Activated CD8-positive, alpha-beta memory T cell treated with anti-CD3 and anti-CD28 coated beads, Interleukin-2, amount 50 U/mL, for 24 hours (primary cell): Measurements from ENCODE around the gene TMEM178B.
"Not testable (repeated sequence)": the region's sequence is repeated elsewhere in the genome, so short reads cannot be mapped to it uniquely, and the experiment has no call there.

Source experiments
- DNase-seq: peaks from one replicate; pipeline ENCODE4 v3.0.0-alpha.2; 2020; ENCODE audit errors: extremely low read depth

Gene TMEM178B

DNA sequence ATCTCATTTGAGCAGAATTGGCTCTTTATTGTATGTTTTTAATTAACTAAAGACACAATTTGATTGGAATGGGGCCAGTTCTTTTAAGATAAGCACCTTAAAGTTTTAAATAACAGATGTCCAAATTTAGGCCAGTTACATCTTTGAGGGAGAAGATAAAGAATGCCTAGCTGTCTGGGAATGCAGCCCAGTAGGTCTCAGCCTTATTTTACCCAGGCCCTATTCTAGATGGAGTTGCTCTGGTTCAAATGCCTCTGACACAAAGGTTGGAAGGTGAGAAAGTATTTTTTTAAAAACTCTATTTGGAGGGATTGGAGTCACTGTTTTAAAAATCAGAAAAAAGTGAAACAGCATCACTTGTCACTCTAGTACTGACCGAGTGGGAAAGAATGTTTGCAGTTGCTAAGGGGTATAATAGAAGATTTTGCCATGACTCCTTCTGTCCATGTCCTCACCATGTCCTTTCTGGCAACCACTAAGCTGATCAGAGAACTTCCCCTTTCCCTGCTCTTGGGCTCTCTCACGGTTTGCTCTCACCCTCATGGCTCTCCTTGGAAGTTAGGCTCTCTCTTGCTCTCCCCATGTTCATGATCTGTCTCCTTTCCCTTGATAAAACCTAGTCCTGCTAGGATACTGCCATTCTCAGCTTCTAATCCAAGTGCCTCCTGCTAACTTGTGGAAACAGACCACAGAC is 239.1 kb downstream of the TMEM178B start:
- no peak for DNase-seq

DNA sequence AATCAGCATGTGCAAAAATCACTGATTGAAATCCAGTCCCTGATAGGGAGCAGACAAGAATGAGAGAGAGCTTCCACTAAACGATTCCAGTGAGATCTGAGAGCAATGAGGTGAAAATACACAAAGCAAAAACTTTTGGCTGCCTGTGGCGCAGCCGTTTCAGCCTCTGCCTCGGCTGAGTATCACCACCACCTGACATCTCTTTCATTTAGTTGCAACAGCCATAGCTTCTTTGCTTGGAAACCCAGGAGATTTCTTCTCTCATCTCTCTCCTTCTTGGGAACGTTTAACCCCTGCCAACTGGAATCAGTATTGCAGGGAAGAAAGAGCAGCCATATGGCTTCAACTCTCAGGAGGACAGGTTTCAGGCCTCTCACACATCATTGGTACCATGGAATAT is 240.0 kb downstream of the TMEM178B start:
- no peak for DNase-seq

DNA sequence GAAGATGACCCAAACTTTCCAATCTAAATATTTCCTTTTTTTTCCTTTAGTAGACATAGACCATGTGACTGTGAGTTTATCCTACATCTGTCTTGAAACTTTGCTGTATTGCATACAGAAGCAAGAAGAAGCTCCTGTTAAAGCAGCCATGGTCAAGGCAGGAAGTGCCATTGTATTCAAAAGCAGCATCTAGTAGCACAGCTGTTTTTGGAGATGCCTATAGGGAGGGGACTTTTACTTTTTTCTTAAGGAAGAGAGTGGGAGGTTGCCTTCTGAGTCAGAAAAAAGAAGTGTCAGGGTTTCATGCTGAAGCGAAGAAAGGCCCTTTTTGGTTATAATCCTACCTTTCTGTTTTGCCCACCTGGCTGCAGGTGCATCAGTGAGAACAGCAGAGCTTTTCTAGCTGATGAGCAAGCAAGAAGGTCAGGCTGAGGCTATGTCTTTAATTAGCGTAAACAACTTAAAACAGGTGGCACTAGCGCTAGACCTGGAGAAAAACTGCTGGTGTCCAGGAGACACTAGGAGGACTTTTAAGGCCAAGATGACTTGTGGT is 243.2 kb downstream of the TMEM178B start:
- DNase-seq = no peak

DNA sequence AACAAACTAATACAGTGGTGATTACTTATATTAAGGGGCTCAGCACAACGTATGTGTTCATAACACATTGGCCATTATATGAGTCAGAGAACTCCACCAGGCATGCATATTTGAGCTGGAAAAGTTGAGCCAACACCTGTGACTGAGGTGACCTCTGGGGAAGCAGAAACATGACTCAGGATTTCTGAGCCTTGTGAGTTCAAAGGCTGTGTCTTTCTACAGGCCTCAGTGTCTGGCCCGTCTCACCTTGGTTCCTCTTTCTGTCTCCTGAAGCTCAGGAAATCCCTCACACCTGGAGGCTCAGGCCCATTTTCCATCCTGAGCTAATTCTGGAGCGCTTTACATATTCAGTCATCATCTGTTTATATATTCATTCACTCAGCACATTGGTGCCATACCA is 246.4 kb downstream of the TMEM178B start:
- no peak for DNase-seq

DNA sequence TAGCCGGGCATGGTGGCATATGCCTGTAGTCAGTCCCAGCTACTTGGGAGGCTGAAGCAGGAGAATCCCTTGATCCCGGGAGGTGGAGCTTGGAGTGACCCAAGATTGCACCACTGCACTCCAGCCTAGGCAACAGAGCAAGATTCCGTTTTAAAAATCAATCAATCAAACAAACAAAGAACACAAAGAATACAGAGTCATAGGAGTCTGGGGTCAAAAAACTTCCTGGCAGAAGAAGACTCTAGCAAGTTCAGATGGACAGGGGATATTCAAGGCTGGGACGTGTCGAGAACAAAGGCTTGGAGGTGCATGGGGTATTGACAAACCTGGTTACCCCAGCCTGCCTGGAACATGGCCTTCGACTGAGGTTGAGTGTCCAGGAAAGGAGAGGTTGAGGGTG is 248.5 kb downstream of the TMEM178B start:
- no peak for DNase-seq

DNA sequence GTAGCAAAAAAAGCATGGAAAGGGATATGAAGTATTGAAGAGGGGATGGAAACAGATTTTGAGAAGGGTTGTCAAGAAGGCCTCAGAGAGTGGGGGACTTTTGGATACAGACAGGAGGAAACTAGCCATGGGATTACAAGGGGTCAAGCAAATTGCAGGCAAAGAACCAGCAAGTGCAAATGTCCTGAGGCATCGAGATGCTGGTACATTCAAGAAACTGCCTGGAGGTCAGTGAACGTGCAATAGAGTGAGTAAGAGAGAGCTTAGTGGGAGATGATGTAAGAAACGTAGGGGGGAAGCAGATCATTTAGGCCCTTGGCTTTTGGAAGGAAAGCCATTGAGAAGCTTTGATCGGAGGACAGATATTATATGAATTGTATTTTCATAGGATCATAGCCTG is 250.0 kb downstream of the TMEM178B start:
- no peak for DNase-seq

DNA sequence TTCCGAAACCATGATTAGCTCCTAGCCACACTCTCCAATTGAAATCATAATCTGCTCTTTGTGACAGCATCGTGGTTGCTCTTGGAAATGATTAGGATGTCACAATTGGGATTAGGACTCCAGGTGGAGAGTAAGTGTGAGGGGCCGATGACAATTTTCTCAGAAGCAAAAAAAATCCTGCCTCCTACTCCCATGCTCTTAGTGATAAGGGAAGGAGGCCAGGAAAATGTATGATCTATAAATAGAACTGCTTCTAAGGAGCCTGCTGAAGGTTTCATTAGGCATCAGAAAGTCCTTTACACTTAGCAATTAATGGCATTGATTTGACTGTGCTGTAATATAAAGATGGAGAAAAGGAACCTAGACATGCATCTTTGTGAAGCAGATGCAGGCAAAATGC is 251.0 kb downstream of the TMEM178B start:
- no peak for DNase-seq

DNA sequence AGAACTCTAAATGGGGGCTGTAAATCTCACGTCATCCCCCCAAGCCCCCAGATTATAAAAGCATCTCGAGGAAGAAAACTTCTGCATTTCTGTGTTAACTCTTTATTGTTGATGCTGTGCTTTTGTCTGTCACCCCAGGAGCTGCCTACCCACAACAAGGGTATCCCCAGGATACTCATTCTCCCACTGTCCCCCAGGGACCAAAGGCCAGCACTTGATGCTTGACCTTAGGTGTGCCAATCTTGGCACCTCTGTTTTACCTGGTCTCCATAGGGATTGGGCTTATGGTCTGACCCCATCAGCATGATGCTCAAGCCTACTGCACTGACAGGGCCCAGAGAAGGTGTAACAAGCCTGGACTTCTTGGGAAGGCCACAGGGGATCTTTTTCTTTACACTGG is 251.4 kb downstream of the TMEM178B start:
- DNase-seq = no peak

DNA sequence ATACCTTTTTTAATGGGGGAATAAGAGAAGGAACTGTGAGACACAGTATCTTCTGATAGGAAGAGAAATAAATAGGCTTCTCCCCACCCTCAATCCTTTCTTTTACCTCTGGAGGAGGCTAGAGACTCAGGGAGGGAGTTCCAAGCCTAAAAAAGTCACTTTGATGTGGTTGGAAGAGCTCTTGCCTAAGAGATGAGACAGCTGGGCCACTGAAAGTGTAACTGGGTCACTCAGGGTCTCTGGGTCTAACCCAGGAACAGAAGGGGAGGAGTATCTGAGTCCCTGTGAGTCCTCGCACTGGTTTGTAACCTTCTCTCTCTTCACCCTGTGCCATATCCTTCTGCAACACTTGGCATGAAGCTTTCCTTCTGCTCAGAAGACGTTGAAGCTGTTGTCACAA is 254.4 kb downstream of the TMEM178B start:
- no peak for DNase-seq

DNA sequence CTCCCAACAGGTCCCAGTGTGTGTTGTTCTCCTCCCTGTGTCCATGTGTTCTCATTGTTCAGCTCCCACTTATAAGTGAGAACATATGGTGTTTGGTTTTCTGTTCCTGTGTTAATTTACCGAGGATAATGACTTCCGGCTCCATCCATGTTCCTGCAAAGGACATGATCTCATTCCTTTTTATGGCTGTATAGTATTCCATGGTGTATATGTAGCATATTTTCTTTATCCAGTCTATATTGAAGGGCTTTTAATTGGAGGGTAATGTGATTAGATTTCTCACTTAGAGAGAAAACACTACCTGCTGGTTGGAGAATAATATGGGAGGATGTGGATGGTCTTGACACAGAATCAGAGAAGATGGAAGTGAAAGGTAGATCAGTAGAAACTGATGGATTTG is 256.4 kb downstream of the TMEM178B start:
- DNase-seq = not testable (repeated sequence)

DNA sequence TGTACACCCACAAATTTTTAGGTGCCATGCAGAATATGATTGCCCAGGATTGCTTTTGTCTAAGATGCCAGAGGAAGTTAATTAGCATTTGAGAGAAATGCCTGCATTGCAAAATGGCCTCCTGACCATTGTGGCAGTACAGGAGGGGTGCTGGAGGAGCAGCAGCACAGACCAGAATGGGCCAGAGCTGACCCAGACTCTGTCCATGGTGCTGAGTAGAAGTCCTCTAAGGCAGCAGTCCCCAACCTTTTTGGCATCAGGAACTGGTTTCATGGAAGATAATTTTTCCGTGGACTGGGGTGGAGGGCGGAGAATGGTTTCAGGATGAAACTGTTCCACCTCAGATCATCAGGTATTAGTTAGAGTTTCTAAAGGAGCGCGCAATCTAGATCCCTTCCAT is 259.6 kb downstream of the TMEM178B start:
- DNase-seq = no peak

DNA sequence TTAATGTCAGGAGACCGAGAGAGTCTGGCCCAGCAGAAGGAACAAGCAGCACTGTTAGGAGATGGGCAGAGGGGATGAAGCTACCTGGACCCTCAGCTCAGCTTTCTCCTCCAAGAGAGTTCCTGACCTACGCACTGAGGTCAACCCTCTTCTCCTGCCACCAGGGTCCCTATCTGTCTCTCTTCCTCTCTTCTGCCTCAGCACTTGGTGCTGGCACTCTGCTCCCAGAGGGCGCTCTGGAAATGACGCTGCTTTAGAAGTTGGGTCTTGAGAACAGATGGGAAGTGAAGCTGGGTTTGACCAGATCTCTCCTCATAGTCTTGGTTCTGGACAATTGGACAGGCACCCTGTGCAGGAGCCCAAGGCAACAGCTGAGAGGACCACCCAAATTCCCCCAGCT is 261.3 kb downstream of the TMEM178B start:
- no peak for DNase-seq

DNA sequence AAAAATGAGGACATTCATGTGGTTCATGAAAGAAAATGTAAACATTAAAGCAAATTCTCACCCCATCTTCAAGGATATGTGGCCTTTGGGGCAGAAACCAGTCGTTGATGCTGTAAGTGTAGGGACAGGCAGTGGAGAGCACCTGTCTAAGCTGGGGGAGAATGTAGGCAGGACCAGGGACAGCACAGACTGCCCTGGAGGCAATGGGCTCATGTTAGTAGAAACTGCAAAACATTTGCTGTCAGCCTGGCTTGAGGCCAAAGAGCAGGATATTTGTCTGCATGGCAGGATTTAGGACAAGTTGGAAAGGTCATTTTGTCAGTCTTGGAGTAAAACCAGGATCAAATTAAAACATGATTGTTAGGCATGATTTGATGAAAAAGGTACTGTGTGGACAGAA is 265.7 kb downstream of the TMEM178B start:
- no peak for DNase-seq

DNA sequence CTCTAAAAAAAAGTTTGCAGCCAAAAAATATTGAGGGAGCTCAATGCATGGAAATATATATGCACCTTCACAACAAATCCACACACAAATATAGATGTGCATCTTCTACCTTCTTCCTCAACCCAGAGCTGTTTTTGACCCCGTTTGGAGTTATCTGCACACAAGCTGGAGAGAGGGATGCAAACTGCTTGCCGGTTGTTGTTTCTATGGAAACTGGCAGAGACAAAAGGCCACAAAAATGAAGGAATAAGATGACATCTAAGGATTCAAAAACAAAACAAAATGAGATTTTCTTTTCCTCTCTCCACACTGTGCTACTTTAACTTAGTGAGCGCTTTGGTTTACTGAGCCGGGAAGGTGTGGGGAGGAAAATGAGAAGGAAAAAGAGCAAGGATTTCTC is 267.1 kb downstream of the TMEM178B start:
- no peak for DNase-seq

DNA sequence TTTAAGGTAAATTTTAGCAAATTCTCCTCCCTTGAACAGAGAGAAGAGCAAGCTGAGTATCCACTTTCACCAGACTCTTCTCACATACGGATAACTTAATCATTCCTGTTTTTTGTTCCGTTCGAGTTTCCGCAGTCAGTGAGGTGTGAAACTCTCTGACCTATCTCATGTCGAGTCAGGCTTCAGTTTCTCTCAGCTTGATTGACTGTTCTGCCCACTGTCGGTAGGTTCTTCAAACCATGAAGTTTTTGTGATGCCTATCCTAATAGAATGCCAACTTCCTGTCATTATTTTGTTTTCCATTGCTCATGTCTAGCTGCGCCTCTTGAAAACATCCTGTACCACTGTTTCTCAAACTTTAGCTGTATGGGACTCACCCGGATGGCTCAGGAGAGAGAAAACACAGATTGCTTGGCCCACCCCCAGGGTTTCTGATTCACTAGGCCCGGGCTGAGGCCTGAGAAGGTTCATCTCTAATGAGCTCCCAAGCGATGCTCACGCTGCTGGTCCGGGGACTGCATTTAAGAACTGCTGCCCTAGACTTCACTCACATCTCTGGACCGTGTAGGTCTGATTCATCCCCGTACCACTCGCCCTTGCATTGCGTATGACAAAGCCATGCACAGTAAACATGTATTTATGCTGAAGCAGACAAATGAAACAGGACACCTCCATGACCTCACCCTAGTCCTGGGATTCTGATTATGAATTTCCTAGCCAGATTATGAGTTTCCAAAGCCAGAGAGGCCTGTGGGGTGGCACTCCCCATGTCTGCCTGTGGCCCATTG is 269.0 kb downstream of the TMEM178B start:
- DNase-seq = no peak

DNA sequence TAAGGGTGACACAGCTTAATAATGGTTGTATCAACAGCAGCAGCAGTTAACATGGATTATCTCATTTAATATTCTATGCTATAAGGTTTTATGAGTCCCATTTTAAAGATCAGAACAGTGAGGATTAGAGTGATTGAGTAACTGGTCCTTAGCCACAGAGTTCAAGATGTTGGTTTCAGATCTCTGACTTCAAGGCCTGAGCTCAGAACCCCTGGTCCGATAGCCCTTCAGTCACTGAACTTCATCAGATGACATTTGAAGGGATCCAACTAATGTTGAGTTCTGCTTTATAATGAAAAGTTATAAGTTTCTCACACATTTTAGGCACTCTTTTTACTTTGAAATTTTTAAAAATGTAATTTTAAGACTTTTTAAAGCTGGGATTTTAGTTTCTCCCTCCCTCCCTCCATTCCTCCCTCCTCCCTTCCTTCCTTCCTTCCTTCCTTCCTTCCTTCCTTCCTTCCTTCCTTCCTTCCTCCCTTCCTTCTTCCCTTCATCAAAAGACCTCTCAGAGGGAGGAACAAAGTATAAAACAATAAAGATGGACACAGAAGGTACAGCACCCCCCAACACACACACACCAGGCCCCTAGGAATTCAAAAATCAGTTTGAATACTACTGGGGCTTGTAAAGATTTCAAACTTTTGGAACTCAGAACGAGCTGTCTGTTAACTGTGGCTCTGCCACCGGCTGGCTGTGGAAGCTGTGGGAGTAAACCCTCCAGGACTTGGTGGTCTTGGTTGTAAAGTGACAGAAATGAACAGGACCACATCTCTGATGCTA is 270.5 kb downstream of the TMEM178B start:
- no peak for DNase-seq

DNA sequence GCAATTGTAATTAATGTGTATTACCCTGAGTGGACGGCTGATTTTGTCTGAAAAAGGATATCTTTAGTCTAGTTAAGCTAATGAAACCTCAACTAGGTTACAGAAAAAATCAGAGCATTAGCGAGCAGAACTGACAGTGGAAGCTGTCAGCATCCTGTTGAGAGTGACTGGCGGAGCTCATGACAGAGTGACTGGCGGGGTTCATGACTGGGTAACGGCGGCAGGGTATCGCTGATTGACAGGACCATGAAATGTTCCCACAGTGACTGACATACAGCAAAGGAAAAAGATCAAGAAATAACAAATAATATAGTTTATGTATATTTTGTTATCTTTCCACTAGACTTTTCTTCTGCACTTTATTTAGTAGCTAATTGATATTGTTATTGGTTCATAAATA is 274.9 kb downstream of the TMEM178B start:
- no peak for DNase-seq

DNA sequence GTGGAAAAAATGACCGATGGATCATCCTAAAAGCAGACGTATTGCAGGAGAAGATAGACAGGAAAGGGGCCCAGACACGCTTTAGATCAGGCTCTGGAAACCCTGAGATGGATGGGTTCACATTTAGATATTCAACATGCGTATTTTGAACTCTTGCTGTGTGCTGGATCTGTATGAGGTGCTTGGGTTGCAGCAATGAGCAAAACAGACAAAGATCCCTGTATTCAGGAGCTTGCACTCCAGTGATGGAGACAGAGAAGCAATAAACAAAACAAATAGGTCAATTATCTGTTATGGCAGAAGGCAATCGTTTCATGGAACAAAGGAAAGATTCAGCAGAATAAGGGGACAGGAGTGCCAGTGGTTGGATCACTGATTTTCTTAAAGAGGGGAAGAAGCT is 275.5 kb downstream of the TMEM178B start:
- DNase-seq = no peak

DNA sequence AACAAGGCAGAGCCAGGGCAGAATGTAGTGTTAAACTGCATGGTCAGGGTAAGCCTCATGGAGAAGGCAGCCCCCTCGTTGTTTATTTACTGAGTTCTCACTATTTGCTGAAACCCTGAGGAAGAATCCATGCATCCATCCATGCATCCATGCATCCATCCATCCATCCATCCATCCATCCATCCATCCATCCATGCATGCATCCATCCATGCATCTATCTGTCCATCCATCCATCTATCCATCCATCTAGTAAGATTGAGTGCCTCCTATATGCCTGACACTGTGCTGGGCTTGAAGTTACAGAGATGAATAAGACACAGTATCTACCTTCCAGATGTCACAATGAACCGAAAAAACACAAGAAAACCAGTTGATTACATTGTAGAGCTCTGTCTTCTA is 275.9 kb downstream of the TMEM178B start:
- no peak for DNase-seq

DNA sequence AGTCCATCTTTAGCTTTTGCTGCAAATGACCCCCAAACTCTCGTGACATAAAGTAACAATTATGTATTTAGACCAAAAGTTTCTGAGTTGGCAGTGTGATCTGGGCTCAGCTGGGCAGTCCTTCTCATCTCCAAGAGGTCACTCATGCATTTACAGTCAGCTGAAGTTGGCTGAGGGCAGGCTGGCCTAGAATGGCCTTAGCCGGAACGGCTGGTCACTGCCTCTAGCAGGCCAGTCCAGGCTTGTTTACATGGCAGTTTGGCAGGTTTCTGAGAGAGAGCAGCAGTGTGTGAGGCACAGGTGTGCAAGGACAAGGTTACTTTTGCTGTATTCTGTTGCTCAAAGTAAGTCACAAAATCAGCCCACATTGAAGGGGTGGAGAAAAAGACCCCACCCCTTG is 277.3 kb downstream of the TMEM178B start:
- DNase-seq = no peak

DNA sequence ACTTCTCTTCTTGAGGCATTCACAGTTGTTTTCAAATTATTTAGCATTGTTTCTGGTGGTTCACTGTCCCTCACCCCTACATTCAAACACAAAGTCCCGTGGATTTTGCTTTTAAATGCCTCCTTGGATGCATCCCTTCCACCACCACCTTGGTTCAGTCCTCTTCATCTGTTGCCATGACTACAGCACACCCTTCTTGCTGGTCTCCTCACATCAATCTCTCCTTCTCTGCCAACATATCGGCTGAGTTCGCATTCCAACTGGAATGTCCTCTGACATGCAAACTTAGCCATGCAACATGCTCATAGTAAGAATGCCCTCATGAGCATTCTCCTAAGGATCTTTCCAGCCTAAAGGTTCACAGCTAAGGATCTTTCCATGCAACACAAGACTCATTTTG is 279.1 kb downstream of the TMEM178B start:
- no peak for DNase-seq

DNA sequence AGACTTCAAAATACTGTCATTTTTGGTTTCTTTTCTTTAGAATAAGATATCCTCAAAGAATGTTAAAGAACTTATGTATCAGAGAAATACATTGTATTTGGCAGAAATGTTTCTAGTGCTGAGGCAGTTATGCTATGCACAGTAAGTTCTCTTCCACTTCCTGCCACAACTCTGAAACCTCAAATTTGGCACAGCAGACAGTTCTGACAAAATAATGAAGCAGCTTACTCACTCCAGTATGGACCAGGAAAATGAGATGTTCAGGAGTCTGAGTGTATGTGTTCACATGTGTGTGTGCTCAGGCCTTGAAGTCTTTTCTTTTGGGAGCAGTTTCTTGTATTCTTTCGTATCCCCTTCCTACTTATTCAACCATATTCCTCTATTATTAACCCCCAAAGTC is 280.4 kb downstream of the TMEM178B start:
- DNase-seq = no peak

DNA sequence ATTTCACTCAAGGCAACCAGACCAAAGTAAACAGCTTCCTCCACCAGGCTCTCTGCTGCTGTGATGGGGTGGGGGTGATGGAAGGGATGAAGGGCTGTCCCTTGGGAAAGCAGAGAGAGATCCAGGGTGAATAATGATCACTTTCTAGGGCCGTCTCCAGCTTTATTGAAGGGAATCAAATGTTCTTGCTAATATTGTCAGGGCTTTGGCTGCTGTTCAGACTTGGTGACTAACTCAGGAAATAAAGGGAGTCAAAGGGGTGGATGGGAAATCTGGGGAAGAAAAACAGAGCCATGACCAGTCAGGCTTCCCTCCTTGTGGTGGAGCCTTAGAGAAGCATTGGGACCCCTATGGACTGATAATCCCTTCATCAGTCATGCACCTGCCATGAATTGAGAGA is 281.2 kb downstream of the TMEM178B start:
- DNase-seq = no peak
